ENCODE measurements around the gene PRCP.
A peak's percentile ranks its signal among the peaks of the same experiment; 100 is the strongest.
"Not testable (repeated sequence)": the region's sequence is repeated elsewhere in the genome, so short reads cannot be mapped to it uniquely, and the experiment has no call there.

PRCP gene

DNA sequence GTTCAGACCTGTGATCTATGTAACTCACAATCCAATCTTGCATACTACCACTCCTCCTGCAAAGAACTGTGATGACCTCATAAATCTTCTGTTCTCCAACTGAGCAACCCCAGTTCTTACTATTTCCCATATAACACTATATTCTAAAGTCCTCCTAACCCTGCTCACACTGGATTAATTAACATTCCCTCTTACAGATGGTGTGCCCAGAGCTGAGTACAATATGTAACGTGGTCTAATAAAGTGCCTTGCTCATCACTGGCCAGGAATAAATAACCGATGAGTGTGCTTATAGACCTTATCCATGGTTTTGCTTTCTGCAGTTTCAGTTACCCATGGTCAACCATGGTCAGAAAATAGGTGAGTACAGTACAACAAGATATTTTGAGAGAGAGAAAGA lies 28.6 kb downstream of the PRCP start:
- DNase-seq (ENCODE audit: low read depth), result no peak

DNA sequence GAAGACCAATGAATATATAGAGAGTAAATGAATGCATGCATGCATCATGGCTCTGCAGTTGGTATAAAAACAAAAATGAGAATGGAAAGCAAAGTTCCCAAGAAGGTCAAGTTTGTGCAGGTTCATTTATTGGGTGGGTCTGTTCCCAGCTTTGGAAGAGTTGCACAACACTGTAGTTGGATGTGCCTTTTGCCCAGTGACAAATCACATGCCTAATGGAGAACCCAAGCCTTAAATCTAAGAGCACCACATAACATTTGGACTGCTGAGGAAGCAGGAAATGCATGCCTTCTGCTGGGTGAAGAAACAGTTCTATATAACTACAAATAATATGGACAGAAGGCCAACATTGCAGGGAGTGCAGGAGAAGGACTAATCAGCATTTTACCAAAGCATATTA lies 30.6 kb downstream of the PRCP start:
- no peak for DNase-seq (ENCODE audit: low read depth)

- DNase-seq (ENCODE audit: low read depth), result peak; percentile 70
These were observed 32.6 kb downstream of the PRCP start for GRCh38 chr11:82867495-82868082.

DNA sequence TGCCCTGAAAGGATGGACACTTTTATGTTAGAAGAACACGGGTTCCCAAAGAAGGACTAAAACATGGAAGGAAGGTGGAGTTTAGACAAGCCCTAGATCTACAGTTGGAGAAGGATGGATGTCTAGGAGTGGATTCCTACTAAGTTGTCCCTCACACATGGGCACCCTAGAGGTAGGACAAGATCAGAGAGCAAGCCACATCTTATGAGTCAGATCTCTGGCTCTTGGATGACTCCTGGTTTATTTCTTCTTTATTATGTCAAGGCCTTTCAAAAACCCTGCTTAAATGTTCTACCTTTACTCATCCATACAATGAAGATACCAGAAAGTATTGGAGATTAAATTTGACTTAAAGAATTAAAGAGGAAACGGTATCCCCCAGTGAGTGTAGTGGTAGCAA lies 34.4 kb downstream of the PRCP start:
- no peak for DNase-seq (ENCODE audit: low read depth)

DNA sequence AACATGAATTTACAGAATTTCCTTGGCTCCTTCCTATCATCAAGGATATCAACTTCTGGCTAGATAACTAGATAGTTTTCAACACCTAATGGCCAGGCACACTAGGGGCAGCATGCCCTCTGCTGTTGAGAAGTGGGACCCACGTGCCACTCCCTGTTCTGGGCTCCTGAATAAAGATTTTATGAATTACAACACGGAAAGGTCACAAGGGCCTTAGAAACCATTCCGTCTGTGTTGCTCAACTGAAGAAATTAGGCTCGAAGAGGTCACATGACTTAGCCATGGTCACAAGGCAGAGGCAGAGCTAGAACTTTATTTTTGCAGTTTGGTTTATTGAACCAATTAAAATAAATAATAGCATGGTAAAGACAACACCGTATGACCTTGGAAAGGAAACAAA lies 36.0 kb downstream of the PRCP start:
- peak; percentile 80 for DNase-seq (ENCODE audit: low read depth)

DNA sequence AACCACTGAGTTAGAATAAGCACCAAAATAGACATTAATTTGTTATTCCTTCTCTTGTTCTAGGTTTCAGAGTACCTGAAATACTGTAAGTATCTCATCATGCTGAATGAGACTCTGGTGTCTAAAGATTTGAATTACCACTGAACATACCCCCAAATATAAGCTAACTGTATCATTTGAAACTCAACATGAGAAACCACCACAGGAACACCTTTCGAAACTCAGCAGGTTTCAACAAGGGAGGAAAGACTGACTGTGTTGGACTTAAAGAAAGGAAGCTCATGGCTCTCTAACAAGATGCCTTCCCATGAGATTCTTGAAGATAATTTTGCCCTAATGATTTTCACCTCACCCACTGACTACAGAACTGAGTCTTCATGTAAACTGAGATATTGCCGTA lies 37.0 kb downstream of the PRCP start:
- DNase-seq (ENCODE audit: low read depth), result no peak

DNA sequence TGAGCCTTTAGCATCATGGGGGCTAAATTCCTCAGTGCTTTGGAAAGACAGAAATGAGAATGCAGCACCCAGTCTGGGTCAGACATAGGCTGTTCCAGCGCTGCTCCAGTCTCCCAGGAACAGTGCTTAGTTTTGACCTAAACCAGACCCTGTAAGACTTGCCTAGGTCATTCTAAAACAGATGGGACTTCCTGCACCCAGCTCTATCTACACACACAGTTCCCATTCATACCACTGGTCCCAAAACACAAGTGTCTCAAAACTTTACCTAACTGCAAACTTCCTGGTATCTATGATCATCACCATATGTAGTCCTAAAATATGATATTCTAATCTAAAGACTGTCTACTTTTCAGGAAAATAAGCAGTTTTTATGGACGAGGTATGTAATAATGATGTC lies 37.9 kb downstream of the PRCP start:
- no peak for DNase-seq (ENCODE audit: low read depth)

- peak; percentile 28 for DNase-seq (ENCODE audit: low read depth)
These were observed 40.5 kb downstream of the PRCP start for GRCh38 chr11:82859750-82860149.

DNA sequence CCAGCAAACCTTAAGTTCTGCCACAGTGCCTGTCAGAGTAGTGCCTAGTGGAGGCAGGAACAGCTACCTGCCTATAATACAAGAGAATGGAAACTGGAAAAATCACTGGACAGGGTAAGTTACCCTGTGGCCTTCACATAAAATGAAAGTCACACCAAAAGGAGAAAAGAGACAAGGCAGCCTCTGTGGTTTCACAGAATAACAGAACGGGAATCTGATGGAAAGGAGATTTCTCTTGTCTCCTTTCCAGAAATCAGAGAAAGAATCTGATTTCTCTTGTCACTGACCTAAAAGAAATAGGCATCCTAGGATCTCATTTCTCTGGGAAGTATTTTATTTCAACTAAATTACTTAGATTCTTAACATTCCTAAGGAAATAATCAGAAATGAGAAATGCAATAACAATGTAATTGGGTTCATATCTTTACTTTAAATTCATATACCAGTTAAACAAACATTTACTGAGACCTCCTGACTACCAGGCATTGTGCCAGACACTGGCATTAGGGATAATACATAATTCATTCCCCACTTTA lies 41.6 kb downstream of the PRCP start:
- peak; percentile 51 for DNase-seq (ENCODE audit: low read depth)

DNA sequence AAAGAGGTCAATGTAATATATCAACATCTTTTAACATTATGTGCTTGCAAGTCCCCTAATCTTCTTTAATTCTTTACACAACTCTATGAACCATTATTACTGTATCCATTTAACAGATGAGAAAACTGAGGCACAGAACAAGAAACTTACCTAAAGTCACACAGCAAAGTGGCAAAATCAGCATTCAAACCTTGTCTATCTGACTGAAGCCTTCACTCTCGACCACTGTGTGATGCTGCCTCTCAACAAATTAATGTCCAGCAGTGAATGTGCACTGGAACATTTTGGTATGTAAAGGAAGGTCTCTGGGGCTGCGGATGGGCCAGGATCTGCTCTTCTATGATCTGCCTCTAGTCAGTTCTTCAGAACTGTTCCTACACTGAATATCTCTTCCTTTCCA lies 42.1 kb downstream of the PRCP start:
- DNase-seq (ENCODE audit: low read depth), result no peak

DNA sequence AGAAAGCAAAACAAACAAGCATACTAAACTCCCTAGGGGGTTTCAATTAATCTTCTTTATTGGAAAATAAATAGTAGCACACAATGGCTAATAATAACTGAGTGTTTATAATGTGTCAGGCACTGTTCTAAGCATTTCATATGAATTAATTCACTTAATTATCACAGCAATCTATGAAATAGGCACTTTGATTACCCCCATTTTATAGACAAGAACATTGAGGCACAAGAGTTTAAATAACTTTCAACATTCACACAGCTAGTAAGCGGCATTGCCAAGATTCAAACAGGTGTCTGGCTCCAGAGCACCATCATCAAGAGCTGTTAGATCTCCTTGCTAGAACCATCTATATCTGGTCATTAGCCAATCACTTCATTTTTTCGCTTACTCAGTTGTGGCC lies 43.1 kb downstream of the PRCP start:
- no peak for DNase-seq (ENCODE audit: low read depth)

- no peak for DNase-seq (ENCODE audit: low read depth)
These were observed 44.6 kb downstream of the PRCP start for GRCh38 chr11:82855616-82856015.

GRCh38 chr11:82854916-82855315 lies 45.3 kb downstream of the PRCP start:
- not testable (repeated sequence) for DNase-seq (ENCODE audit: low read depth)

DNA sequence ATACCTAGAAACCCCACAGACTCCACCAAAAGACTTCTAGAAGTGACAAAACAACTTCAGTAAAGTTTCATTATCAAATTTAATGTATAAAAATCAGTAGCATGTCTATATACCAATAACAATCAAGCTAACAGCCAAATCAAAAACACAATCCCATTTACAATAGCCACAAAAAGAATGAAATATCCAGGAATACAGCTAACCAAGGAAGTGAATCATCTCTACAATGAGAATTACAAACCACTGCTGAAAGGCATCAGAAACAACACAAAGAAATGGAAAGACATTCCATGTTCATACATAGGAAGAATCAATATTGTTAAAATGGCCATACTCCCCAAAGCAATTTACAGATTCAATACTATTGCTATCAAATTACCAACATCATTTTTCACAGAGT lies 46.0 kb downstream of the PRCP start:
- no peak for DNase-seq (ENCODE audit: low read depth)

DNA sequence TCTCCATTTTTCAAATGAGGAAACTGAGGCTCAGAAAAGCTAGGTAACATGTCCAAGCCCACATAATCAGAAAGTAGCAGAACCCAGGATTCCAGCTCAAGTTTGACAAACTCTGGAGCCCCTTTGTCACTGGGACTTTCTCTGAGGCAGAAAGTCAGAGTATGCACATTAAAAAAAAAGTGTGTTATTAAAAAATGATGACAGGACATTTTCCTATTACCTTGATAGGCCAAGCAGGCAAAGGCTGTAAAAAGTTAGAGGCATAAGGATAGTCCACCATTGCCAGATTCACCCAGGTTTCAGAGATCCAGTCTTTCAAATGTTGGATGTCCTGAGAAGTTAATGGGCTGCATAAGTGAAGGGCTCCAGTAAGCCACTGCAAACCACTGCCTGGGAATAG lies 51.4 kb downstream of the PRCP start:
- no peak for DNase-seq (ENCODE audit: low read depth)

DNA sequence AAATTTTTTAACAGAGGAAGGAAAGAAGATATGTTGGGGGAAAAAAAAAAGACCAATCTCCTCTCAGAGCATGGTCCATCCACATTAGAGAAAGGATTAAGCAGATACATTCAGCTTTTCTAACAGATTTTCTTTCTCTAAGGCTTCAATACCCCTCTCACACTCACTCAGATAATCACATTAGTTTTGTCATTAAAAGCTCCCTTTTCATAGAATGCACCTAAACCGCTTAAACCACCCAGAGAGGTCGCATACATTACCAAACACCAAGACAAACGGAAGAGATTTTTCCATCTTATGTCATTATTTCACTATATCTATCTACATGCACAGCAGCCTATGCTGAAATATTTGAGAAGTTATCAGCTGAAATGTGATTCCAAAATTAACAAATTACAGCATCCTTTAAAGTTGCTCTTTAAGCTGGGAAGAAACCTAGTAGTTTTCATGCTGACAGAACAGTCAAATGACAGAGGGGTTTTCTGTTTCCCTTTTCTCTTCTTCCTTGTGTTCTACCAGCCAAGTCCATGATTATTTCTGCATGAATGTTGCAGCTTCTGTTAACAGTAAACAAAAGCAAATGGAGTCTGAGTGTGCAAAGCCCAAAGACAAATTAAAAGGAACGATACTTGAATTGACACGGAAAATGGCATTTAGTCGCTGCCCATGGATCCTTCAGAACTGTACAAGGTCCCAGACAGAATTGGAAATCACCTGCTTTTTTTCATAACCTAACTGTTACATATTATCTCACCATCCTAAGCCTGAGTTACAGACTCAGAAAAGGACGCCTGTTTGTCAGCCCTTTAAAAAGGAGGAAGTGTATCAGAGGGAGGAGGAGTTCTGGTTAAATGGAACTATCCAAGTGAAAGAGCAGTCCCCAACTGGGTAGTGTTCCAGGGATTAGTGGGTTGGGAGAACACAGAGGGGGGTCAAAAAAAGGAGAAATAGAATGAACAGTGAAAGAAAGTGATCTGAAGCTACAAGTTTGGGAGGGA lies 54.6 kb downstream of the PRCP start:
- DNase-seq (ENCODE audit: low read depth), result no peak

GRCh38 chr11:82843057-82843795 lies 57.0 kb downstream of the PRCP start:
- DNase-seq (ENCODE audit: low read depth), result no peak

DNA sequence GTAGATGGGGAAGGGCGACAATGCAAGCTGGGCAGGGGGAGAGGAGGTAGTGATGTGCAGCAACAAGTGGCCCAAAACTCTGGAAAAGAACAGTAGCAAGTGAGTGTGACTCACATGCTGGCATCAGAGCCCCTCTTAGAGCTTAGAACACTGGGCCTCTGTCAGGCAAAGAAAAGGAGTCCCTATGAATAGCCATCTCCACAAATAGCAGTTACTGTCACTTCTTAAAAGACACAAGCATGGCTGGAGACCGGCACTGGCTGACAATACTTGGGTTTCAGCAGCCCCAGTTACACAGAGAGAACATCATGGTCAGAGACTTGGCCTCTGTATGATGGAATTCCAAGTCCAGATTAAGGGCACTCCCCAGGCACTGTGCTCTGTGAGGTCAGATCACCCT lies 58.2 kb downstream of the PRCP start:
- no peak for DNase-seq (ENCODE audit: low read depth)

GRCh38 chr11:82837650-82838049 lies 62.6 kb downstream of the PRCP start:
- DNase-seq (ENCODE audit: low read depth), result no peak

DNA sequence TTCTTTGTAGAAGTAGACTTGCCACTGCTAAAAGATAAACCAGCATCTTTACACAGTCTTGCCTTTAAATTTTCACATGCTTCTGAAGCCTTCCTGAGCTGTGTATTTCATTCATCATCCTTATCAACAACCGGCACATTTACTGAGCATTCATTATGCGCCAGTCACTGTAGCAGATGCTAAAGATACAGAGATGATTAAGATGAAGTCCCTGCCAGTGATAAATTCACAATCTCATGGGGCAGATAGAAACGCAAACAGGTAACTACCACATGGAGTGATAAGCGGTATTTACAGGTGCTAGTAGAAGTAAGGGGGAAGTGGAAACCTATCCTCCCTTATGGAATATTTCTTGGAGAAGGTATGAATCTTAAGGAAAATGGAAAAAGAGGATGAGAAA lies 67.2 kb downstream of the PRCP start:
- no peak for DNase-seq (ENCODE audit: low read depth)

DNA sequence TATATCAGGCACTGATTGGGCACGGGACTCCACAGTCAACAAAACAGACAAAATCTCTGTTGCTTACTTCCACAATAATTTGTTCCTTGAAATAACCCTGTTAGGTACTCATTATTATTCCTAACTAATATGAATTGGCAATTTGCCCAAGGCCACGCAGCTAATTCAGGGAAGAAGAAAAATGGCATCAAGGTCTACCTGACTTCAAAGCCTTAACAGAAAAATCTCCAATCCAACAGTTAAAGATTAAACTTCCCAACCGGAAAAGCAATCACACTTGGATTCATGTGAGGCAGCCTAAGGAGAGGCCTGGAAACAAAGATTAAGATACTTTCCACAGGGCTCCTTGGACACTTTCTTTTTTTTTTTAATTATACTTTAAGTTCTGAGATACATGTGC lies 68.9 kb downstream of the PRCP start:
- DNase-seq (ENCODE audit: low read depth), result no peak

GRCh38 chr11:82830746-82831145 lies 69.5 kb downstream of the PRCP start:
- DNase-seq (ENCODE audit: low read depth), result no peak

- no peak for DNase-seq (ENCODE audit: low read depth)
These were observed 71.1 kb downstream of the PRCP start for GRCh38 chr11:82829101-82829500.

Data from amniotic epithelial cell (primary cell).